ENCODE measurements around the gene FAM83D. TPM values are rescaled to one million over a fixed set of nuclear protein-coding genes. Genes with fewer than 3 reads are reported as not detected.

FAM83D gene
- total and polyA plus RNA-seq, 2 donors (not counting 1 experiment from before 2014, with no cell fraction given) = 0.82 to 1.7 TPM

DNA sequence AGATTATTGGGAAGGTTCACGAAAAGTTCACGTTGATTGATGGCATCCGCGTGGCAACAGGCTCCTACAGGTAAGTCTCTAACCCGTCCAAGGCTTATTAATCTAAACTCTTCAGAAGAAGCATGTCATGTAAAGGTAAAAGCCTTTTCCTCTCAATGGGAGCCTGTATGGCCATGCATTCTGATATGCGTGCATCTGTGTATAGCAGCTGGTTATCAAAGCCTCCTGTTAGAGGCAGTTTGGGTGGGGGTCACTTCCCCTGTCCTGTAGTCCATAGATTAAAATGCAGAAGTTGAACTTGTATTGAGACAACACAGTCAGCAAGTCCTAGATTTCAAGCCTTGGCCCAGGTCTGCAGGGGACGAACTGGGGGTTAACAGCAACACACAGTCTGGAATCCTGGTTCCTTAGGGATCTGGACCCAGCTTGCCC, 21.7 kb downstream of the FAM83D start:
- Histone ChIP-seq H2AFZ (ENCODE audit: insufficient read depth, low read depth, low read length, poor library complexity, severe bottlenecking) (no peak overlapping the region), H3K9ac (ENCODE audit: low read length) (no peak overlapping the region), H4K20me1 (ENCODE audit: control insufficient read depth, insufficient read depth, low read length, poor library complexity, severe bottlenecking) (no peaks in the 10 kb centered on the region), H3K4me3 (ENCODE audit: control extremely low read depth in 1 of 5, extremely low read depth in 1 of 5, insufficient read depth in 1 of 5, low read depth in 2 of 5, low read length in 4 of 5) (no peak overlapping the region), H3K9me3 (ENCODE audit: control extremely low read depth in 1 of 3, control insufficient read depth in 2 of 3, insufficient read depth in 1 of 3, low read length in 2 of 3) (no peaks in the 10 kb centered on the region), H3K27me3 (replicated peaks in 1 of 4; ENCODE audit: control extremely low read depth in 1 of 4, control insufficient read depth in 3 of 4, insufficient read depth in 4 of 4, low read length in 3 of 4) (no peaks in the 10 kb centered on the region), H3K79me2 (ENCODE audit: control insufficient read depth, insufficient read depth, low read length) (no peaks in the 10 kb centered on the region), H3K4me1 (ENCODE audit: control insufficient read depth in 2 of 2, insufficient read depth in 2 of 2, low read length in 2 of 2) (no peaks in the 10 kb centered on the region), H3K27ac (ENCODE audit: low read length in 2 of 2) (no peak overlapping the region), H3K4me2 (replicated peaks; ENCODE audit: low read depth, low read length, poor library complexity, severe bottlenecking) (no peak overlapping the region), H3K36me3 (replicated peaks in 1 of 2; ENCODE audit: control extremely low read depth in 1 of 2, control insufficient read depth in 1 of 2, extremely low read depth in 1 of 2, insufficient read depth in 2 of 2, low read length in 1 of 2) (peaks cover 0 to 1% of the 10 kb centered on the region in 2 experiments)
- 76% methylated on average over 6 of the region's 7 CpGs for WGBS (ENCODE audit: insufficient coverage)
- ATAC-seq (ENCODE audit: low read depth) (no peak), DNase-seq (no peak)
- CTCF ChIA-PET = no interaction called here
- TF ChIP-seq CTCF (IDR thresholded peaks at IDR 0.05) (no peak), EZH2 (IDR thresholded peaks at IDR 0.05; ENCODE audit: borderline replicate concordance, insufficient read depth, low read depth, low read length, poor library complexity, severe bottlenecking) (no peak)
- no peaks in the 10 kb centered on the region for H3K9me3 Mint-ChIP-seq (ENCODE audit: insufficient read depth)
- H3K27ac Mint-ChIP-seq = no peak overlapping the region
- no peak overlapping the region for H3K4me3 Mint-ChIP-seq
- POLR2A ChIA-PET = no interaction called here
- H3K4me1 Mint-ChIP-seq = no peaks in the 10 kb centered on the region
- no peaks in the 10 kb centered on the region for H3K27me3 Mint-ChIP-seq
- intact Hi-C loops (cut with micrococcal nuclease) = no loop called here

DNA sequence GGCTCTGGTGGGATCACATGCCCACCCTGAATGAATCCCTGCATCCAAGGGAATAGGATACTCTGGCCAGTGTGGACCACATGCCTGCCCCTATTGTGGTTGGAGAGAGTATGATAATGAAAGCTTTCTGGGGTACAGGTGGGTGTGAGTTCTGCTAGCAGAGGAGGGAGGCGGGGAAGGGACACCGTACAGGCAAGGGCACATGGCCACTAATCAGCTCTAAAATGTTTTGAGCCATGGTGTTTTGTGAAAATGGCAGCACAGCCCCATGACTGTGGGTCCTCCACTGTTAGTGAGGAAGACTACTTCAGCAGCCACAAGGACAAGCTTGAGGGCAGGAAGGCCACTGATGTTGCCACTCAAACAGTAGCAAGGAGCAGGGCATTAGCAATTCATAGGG, 24.0 kb downstream of the FAM83D start:
- H3K4me2 ChIP-seq (replicated peaks; ENCODE audit: low read depth, low read length, poor library complexity, severe bottlenecking) = no peak overlapping the region
- POLR2A ChIA-PET = no interaction called here
- no peak overlapping the region for H3K27ac Mint-ChIP-seq
- H3K4me3 Mint-ChIP-seq = no peak overlapping the region
- H3K27me3 ChIP-seq (replicated peaks in 1 of 4; ENCODE audit: control extremely low read depth in 1 of 4, control insufficient read depth in 3 of 4, insufficient read depth in 4 of 4, low read length in 3 of 4) = no peaks in the 10 kb centered on the region
- H4K20me1 ChIP-seq (ENCODE audit: control insufficient read depth, insufficient read depth, low read length, poor library complexity, severe bottlenecking) = no peaks in the 10 kb centered on the region
- H3K27ac ChIP-seq (ENCODE audit: low read length in 2 of 2) = no peak overlapping the region
- 92% methylated on average over 2 of the region's 2 CpGs for WGBS (ENCODE audit: insufficient coverage)
- H3K27me3 Mint-ChIP-seq = no peaks in the 10 kb centered on the region
- H3K4me1 Mint-ChIP-seq = no peaks in the 10 kb centered on the region
- no peaks in the 10 kb centered on the region for H3K4me1 ChIP-seq (ENCODE audit: control insufficient read depth in 2 of 2, insufficient read depth in 2 of 2, low read length in 2 of 2)
- H3K9me3 Mint-ChIP-seq (ENCODE audit: insufficient read depth) = no peaks in the 10 kb centered on the region
- H2AFZ ChIP-seq (ENCODE audit: insufficient read depth, low read depth, low read length, poor library complexity, severe bottlenecking) = no peak overlapping the region
- ATAC-seq (ENCODE audit: low read depth) (no peak), DNase-seq (no peak)
- CTCF ChIA-PET = interaction anchor here (0.6 kb wide), 1 partner anchor 33 kb away, joined by 4 read pairs; no protein-coding TSS in a partner anchor
- TF ChIP-seq EZH2 (IDR thresholded peaks at IDR 0.05; ENCODE audit: borderline replicate concordance, insufficient read depth, low read depth, low read length, poor library complexity, severe bottlenecking) (no peak), CTCF (IDR thresholded peaks at IDR 0.05) (no peak)
- H3K9ac ChIP-seq (ENCODE audit: low read length) = no peak overlapping the region
- no peaks in the 10 kb centered on the region for H3K36me3 ChIP-seq (replicated peaks in 1 of 2; ENCODE audit: control extremely low read depth in 1 of 2, control insufficient read depth in 1 of 2, extremely low read depth in 1 of 2, insufficient read depth in 2 of 2, low read length in 1 of 2)
- no peak overlapping the region for H3K4me3 ChIP-seq (ENCODE audit: control extremely low read depth in 1 of 5, extremely low read depth in 1 of 5, insufficient read depth in 1 of 5, low read depth in 2 of 5, low read length in 4 of 5)
- no peaks in the 10 kb centered on the region for H3K79me2 ChIP-seq (ENCODE audit: control insufficient read depth, insufficient read depth, low read length)
- no peaks in the 10 kb centered on the region for H3K9me3 ChIP-seq (ENCODE audit: control extremely low read depth in 1 of 3, control insufficient read depth in 2 of 3, insufficient read depth in 1 of 3, low read length in 2 of 3)
- intact Hi-C loops (cut with micrococcal nuclease) = no loop called here
